Measurements from ENCODE around the gene C10orf105.

The C10orf105 gene

GRCh38 chr10:71715860-71716259 lies 3.7 kb downstream of the C10orf105 start:
- no peak for DNase-seq

DNA sequence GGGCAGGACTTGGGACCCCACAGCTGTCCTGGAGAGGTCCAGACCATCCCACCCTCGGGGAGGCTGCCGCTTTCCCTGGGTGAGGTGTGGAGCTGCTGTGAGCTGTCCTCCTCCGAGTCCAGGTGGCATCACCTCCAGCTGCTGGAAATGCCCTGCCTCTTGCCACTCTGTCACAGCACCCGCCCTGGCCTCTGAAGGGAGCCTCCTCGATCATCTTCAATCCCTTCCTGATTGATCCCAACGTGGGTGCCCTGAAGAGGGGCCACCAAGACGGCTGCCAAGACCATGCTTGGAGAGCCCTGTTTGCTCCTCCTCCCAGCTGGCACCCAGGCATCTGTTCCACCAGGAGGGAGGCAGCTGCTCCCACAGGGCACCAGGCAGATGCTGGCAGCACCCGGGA lies 4.6 kb downstream of the C10orf105 start:
- DNase-seq = no peak

DNA sequence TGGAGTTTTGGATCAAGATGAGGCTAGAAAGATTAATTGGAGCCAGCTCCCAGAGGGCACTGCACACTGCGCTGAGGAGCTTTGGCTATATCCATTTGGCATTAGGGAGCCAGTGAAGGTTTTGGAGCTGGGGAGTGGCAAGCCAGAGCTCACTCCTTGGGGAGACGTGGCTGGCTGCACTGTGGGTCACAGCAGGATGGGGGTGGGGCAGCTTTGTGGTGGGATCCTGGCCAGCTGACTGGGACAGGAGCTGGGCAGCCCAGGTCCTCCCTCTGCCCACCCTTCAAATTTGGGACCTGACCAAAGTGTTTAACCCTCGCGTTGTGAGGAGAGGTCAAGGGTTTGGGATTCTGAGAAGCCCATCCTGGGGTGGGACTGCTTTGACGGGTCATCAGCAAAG lies 5.0 kb downstream of the C10orf105 start:
- no peak for DNase-seq

- no peak for DNase-seq
Observed at GRCh38 chr10:71714031-71714410, 5.6 kb downstream of the C10orf105 start.

GRCh38 chr10:71713135-71714030 lies 6.2 kb downstream of the C10orf105 start:
- DNase-seq = peak; percentile 57

GRCh38 chr10:71712572-71713134 lies 6.9 kb downstream of the C10orf105 start:
- no peak for DNase-seq

DNA sequence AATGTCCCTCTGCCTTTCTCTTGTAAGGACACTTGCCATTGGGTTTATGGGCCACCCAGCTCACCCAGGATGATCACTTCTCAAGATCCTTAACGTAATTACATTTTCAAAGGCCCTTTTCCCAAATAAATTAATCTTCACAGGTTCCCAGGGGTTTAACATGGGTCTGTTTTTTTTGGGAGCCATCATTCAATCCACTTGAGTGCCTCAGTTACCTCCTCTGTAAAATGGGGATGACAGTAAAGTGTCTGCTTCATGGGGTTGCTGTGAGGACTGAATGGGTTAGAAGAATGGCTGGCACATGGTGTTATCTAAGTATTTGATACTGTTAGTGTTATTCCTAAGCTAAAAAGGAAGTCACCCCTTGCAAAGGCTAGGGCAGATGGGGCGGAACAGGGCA lies 7.4 kb downstream of the C10orf105 start:
- no peak for DNase-seq

DNA sequence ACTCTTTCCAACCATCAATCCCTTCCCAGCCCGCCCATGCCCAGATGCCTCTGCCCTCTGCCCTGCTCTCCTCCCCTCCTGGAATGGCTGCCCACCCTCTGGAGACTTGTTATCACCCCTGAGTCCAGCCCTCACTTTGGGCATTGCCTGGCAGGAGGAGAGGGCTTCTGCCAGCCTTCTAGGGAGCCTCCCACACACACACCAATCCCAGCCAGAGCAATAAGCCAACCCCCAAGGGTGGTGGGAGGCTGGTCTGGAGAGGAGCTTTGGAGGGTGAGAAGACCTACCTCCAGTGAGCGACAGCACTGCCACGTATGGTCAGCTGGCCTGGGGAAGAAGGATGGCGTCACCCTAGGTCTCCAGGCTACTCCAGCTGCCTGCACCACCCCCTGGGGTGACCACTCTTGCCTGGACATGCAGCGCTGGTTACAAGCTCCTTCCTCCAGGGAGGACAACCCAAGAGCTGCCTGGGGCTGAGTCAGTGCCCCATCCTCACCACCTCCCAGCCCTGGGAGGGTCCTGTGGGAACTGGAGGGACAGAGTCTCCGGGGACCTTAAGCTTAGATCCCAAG lies 8.4 kb downstream of the C10orf105 start:
- DNase-seq = no peak

DNA sequence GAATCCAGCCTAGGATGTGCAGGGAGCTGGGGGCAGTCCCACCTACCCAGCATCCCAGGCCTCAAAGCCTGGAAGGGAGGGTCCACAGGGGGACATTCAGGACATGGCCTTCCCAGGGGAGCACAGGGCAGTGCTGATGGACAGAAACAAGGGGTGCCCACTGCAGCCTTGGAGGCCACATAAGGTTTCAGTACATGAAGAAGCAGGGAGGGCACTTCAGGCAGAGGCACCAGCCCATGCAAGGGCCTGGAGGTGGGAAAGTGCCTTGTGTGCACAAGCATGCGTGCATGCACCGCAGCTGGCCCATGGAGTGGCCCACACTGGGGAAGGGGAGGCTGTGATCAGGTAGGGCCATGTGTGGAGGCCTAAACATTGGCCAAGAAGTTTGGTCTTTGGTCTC lies 9.1 kb downstream of the C10orf105 start:
- no peak for DNase-seq

DNA sequence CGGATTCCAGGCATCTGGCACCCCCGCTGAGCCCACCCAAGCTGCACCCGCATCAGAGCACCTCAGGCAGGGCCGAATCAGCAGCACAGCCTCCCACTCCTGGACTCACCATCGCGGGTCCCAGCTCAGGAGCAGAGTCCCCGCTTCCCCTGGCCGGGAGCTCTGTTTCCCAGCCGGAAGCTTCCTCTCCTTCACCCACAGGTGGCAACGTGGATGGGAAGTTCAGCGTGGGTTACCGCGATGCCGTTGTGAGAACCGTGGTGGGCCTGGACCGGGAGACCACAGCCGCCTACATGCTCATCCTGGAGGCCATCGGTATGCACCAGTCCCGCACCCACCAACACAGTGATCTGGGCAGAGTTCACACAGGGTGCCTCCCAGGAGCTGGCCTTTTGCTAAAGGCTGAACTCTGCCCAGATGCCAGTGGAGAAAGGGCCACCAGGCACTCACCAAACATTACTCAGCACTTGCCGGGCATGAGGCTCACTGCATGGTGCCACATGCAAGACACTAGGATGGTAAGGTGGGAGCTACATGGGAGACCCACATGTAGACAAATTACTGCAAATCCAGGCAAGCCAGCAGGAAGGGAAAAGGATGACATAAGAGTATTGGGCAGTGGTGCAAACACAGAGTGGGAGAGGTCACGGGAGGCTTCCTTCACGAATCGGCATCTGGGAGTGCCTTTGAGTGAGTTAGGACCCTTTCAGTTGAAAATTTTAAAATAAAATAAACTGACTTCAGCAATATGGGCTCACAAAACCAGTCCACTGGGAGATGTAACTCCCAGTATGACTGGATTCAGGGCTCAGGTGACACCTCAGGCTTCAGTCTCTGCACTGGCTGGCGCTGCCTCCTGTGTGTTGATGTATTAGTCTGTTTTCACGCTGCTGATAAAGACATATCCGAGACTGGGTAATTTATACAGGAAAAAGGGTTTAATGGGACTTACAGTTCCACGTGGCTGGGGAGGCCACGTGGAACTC lies 10.4 kb downstream of the C10orf105 start:
- DNase-seq = no peak

GRCh38 chr10:71708301-71708703 lies 11.3 kb downstream of the C10orf105 start:
- peak; percentile 69 for DNase-seq

DNA sequence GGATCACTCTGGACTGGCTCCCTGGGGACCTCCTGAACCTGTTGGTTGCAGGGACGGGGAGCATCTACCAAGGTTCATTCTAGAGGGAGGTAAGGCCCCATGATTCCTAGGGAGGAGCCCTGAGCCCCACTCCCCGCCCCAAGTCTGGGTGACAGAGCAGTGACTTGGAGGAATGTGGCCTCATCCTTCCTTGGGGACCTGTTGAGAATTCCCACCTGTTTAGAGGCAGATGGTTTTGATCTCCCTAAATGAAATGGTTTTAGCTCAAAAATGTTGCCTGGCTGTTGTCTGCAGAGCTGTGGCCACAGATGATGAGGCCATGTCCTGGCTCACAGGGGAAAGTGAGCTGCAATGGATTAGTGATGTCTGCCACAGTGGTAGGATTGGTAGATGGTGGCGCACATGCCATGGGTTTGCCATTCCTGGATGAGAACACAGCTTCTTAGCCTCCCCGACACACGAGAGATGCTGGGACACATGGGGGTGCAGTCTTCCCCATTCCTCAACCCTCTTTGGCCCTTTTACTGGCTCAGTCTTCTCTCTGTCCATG lies 12.3 kb downstream of the C10orf105 start:
- DNase-seq = no peak

- no peak for DNase-seq
Observed at GRCh38 chr10:71706216-71707121, 13.1 kb downstream of the C10orf105 start.

- DNase-seq = no peak
Observed at GRCh38 chr10:71705582-71705981, 14.0 kb downstream of the C10orf105 start.

GRCh38 chr10:71704816-71705215 lies 14.8 kb downstream of the C10orf105 start:
- DNase-seq = no peak

- no peak for DNase-seq
Observed at GRCh38 chr10:71703577-71703976, 16.0 kb downstream of the C10orf105 start.

GRCh38 chr10:71701496-71702132 lies 18.0 kb downstream of the C10orf105 start:
- DNase-seq = no peak

DNA sequence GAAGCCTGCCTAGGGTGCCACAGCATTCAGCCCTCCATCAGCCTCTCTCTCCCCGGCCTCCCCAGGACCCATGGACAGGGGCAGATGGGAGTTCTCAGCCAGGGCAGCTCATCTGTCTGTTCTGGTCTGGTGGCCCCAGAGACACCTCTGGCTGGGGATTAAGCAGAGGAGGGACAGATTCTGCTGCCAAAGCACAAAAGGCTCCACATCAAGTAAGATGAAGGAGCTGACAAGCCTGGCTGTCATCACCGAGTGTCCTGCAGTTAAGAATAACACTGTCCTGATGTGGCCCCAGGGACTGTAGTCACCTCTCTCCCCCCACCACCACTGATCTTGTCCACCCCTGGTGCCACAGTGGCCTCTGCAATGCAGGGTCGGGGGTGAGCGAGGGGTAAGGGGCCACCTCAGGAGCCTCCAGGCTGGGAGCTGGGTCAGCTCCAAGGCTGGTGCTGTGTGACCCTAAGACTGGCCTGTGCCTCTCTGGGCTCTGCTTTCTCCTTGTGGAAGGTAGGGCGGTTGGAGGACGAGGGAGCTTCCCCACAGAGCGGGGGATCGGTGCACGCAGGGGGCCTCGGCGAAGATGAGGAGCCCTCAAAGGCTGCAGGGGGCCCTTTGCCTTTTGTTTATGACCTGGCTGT lies 18.7 kb downstream of the C10orf105 start:
- no peak for DNase-seq

- no peak for DNase-seq
Observed at GRCh38 chr10:71698737-71699136, 20.8 kb downstream of the C10orf105 start.

DNA sequence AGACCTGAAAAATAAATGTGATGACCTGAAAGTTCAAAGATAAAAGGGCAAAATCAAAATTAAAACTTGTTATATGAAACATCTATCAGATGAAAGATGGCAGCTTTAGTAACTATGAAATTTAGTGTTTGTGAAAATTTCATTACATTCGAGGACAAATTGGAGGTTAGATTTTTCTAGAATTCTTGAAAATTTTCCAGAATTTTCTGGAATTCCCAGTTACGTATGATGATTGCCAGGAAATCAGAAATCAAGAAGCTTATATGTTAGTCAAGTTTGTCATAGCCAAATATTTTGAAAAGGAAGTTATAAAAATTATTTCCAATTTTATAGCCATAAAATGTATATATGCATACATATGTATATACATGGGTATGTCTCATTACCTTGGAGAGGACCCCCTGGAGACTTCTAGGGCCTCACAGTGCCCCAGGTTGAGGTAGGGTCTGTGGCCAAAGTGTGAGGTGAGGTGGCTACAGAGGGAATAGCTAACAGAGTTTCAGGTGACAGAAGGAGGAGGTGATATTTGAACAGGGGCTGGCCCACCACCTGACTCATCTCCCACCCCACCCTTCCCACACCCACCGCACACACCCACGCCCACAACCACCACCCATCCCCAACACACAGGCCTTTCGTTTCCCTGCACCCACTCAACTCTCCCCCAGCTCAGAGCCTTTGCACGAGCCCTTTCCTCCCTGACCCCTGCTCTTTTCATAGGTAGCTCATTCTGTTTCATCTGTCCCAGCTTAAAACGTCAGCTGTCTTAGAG lies 21.5 kb downstream of the C10orf105 start:
- peak; percentile 59 for DNase-seq

Measured in CD4-positive, alpha-beta T cell treated with Interleukin-17A for 1 hour (primary cell).